SW 1271 (cell line): Measurements from ENCODE around the gene UGT8.

Experiments used
- DNase-seq, 2 experiments: peaks; one replicate each; lab custom pipeline; 2025; lab: John Stamatoyannopoulos, UW

The UGT8 gene

GRCh38 chr4:114691865-114692264 lies 93.3 kb downstream of the UGT8 start:
- DNase-seq, result no peak

- no peak for DNase-seq
Observed at GRCh38 chr4:114692958-114693357, 94.4 kb downstream of the UGT8 start.

GRCh38 chr4:114694770-114695169 lies 96.2 kb downstream of the UGT8 start:
- peak in 1 of 2 experiments; percentile 29 for DNase-seq

GRCh38 chr4:114698231-114698630 lies 99.6 kb downstream of the UGT8 start:
- no peak for DNase-seq

- DNase-seq, result no peak
Observed at GRCh38 chr4:114701491-114701890, 102.9 kb downstream of the UGT8 start.

- DNase-seq, result no peak
Observed at GRCh38 chr4:114717432-114717831, 118.8 kb downstream of the UGT8 start.

- DNase-seq, result no peak
Observed at GRCh38 chr4:114725066-114725465, 126.5 kb downstream of the UGT8 start.

- DNase-seq, result no peak
Observed at GRCh38 chr4:114727461-114727860, 128.9 kb downstream of the UGT8 start.
